ENCODE measurements around the gene CRNKL1.
A peak's percentile ranks its signal among the peaks of the same experiment; 100 is the strongest.

CRNKL1 gene

DNA sequence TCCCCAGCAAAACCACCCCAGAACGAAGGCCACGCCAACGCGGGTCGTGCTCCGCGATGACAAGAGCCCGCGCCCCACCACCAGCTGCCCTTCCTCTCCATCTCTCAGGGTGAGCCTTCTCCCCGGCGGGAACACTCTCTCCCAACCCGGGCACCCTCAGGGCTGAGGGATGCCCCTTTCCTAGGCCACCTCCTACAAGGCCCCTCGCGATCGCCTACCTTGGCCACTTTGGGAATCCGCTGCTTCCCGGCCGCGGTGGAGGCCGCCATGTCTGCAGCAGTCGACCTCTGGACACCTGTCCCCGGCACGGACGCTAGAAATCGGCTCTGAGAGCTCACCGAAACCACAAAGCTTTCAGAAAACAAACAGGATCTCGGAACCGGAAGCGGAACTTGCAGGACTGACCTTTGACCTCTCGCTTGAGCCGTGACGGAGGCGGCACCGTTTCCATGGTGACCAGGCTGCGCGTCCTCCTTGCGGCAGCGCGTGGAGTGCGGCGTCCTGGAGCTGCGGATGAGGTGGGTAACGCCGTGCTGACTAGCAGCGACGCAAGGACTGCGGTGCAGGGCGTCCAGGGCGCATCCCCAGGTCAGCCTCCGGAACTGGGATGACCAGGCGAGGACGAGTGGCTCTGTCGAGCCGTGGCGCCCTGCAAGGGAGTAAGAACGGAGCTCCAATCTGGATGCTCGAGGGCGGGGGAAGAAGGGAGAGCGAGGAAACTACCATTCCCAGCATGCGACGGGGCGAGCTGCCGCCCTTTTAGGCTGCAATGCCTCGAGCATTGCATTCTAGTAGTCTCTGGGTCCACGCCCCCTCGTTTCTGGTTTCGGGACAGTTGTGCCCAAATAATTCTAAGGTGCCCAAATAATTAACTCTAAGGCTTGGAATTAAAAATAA, at the start of gene CRNKL1, which contains the start of gene CFAP61:
CRNKL1 (minus strand) TSS at position 393 of the 897 bp plus-strand sequence; CDS start at position 269, 124 bp downstream.
CFAP61 (plus strand) TSS at position 459 of the 897 bp plus-strand sequence. CDS start 4,122 bp downstream, outside the sequence.
- peak; percentile 91 for DNase-seq (ENCODE audit: low read depth, low spot score)

DNA sequence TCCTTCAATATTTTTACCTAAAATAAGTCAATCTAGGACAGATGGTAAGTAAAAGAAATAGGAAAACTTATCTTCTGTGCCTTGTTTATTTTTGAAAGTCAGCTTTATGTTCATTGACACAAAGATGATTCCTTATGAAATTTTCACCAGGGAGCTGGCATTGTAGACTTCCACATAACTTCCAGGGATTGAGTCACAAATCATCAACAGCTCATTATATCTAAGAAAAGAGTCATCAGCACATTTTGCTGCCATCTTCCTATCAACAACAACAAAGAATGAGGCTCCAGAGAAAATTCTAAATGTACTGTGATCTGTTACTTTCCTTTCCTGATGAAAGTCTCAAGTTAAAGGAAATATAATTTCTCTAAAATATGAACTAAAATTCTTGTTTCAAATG, 48.6 kb upstream of the CRNKL1 start:
- no peak for DNase-seq (ENCODE audit: low read depth, low spot score)

DNA sequence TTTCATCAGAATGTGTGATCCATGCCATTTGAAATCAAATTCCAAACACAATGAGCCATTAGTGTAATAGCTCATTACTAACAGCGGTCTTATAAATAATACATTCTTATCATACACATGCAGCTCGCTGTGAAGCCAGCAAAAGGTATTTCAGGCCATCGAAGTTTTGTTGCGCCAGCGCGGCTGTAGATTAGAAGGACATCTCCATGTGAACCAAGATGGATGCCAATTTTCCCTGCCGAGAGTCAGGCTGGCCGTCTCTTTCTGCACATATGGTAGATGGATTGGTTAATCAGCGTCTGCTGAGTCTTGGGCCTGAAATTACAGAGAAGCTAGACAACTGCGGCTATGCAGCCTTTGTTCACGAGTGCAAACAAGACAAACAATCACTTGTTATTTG, 44.2 kb upstream of the CRNKL1 start:
- no peak for DNase-seq (ENCODE audit: low read depth, low spot score)

DNA sequence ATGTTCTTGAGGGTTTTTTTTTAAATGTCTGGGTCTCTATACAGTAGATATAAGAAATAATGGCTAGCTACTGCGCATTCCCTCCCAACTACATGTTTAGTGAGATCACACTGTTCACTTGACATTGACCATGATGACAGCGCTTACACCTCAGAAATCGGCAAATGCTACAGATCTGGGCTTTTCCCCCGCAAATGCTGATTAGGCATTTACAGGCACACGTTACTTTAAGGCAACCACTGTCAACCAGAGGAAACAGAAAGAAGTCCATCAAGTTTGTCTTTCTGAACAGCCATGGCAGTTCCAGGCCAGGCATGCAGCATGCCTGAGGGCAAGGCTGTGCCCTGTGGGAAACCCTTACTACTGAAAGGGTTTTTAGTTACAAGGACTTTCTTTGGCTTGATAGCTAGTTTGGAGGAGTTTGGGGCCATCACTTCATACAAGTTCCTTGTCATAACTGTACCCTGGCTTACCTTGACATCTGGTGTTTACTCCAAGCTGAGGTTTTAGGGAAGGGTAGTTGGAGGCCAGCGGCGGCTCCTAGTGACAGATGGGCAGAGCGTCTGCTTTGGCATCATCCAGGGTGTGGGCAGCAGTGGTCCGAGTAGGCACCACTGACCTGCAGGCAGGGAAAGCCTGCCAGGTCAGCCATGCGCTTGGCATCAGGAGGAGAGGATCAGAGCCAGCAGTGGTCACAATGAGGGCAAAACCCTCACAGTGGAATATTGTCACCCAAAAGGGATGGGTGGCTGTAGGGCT, 43.0 kb upstream of the CRNKL1 start:
- DNase-seq (ENCODE audit: low read depth, low spot score), result no peak

DNA sequence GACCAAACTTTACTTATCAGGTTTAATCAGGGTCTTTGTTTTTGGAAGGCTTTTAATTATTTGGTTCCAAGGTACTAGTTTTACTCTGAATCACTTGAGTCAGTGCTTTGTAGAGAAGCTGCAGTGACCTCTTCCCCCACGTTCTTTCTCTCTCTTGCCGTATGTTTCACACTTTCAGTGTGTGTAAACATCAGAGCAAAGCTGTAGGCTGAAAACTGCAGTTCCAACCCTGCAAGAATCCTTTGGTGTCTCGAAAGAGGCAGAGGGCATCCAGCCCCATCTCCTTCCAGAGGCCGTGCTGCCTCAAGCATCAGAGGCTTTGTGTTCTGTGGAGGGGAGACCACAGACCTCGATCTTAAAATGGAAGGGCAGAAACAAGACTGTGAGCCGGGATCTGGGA, 42.1 kb upstream of the CRNKL1 start:
- no peak for DNase-seq (ENCODE audit: low read depth, low spot score)

DNA sequence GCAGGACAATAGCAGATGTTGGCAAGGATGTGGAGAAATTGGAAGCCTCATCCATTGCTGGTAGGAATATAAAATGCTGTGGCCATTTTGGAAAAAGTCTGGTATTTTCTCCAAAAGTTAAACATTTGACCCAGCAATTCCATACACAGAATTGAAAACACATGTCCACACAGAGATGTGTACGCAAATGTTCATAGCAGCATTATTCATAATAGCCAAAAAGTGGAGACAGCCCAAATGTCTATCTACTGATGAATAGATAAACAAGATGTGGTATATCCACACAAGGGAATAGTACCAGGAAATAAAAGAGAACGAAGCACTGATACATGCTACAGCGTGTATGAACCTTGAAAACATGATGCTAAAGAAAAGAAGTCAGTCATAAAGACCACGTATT, 40.6 kb upstream of the CRNKL1 start:
- DNase-seq (ENCODE audit: low read depth, low spot score), result no peak

DNA sequence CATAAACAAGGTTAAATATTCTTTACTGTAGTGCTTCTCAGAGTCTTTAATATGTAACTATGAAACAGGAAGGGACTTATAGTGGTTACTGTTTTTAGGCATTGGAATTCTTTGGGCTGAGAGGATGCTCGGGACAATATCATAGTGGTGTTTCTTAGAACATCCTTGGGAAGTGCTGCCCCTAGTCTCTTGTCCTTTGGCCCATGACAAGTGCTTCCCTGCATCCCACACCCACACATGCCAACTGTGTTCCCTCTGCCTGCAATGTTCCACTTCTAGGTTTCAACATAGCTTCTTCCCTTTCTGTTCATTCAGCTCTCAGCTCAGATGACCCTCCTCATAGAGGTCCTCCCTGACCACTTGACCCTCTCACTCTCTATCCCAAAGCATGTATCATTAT, 37.7 kb upstream of the CRNKL1 start:
- no peak for DNase-seq (ENCODE audit: low read depth, low spot score)

DNA sequence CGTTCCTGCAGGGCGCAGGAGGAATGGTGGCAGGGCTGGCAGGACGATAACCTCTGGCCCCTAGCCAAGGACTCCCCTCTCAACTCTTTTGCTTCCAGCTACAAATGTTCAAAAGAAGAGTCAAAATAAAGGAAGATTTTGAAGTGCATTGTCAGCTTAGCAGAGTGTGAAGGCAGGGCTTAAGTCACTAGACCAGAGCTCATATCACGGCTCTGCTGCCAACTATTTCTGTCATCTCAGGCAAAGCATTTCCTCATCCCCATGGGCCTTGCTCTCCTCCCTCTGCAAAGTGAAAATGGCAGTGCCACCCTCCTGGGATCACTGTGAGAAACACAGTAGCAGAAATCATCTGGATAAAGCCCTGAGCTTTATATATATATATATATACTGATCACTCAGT, 36.8 kb upstream of the CRNKL1 start:
- DNase-seq (ENCODE audit: low read depth, low spot score), result no peak

DNA sequence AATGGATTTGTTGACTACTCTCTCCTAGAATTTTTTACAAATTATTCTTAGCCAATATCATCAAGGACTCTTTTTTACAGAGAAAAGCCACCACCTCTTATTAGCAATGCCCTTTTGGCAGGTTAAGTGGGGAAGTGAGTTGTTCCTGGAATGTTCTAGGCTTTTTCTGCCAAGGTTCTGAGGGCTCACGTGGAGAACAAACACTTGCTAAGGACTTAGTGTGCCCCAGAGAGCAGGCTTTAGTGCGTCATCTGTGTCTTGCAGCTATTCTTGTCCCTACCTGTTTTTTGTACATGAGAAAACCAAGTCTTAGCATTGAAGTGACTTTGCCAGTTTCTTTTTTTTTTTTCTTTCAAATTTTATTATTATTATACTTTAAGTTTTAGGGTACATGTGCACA, 33.5 kb upstream of the CRNKL1 start:
- no peak for DNase-seq (ENCODE audit: low read depth, low spot score)

DNA sequence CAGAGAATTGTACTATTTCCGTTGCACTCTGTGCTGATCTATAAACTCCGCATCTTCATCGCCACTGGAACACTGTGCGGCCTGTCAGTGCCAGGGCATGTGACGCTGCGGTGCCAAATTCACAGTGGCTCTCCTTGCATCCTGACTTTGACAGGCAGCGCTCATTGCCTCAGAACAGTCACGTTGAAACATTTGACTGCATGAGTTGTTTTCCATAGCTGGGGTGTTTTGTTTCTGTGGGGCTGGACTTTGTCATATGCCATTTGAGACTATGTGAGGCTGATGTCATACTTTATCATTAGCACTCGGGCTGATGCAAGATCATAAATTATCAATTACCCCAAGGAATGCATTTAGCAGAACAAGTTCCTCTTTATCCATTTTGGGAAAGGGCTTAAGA, 32.8 kb upstream of the CRNKL1 start:
- DNase-seq (ENCODE audit: low read depth, low spot score), result no peak

DNA sequence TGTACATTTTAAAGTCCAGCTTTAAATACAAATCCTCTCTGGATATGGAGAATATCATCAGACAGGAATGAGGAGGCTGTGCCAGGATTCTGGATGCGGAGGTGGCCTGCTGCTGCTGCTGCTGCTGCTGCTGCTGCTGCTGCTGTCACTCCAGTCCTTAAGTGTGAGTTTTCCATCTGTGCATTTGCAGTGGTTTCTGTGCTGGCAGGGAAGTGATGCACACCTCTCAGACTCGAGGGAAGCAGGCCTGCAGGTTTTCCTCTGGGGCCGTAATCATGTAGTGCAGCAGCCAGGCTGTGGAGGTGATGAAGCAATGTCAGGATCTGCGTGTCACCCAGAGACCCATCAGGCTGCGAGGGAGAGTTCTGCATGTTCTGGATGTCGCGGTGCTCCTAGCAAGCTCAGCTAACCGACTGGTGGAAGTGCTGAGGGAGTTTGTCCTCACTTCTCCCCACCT, 32.1 kb upstream of the CRNKL1 start:
- no peak for DNase-seq (ENCODE audit: low read depth, low spot score)

DNA sequence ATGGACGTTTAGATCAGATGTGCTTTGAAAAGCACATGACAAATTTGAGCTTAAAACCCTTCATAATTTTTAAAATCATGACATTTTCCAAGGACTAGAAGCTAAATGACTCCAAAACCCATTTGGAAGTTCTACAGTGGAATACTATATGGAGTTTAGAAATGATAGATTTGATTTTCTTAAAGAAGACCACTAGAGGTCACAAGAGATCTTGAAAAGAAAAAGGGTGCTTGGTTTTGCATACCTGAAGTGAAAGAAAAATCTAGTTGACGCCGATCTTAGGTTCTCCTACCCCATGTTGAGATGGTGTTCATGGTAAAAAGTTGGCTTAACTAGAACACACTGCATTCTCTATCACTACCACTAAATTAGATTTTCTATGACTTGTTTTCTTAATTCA, 31.5 kb upstream of the CRNKL1 start:
- DNase-seq (ENCODE audit: low read depth, low spot score), result no peak

DNA sequence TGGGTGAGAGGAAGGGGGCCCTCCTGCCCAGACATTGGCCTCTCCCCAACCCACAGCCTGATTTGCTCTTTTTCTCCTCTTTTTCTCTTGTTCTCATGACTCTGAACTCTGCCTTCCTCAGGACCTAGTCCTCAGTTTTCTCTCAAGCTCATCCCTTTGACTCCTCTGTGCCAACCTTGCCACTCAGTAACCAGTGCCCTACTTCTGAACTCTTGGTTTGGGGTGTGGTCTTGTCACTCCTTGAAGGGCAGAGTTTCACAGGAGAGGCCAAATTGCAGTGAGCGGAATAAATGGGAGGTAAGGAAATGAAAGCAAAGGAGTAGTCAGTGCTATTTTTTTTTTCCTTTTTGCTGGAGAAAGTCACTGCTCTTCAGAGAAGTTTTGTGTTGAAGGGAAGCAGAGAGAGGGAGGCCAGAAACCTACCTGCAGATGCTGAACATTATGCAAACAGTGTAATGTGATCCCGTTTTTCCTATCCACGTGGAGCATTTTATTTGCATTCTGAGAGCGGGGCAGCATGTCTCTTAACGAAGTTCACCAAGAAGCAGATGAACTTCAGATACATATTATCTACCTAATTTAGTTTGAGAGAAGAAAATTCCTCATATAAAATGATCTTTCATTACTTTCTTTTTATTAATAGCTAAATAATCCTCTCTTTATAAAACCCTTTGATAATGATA, 27.0 kb upstream of the CRNKL1 start:
- no peak for DNase-seq (ENCODE audit: low read depth, low spot score)

DNA sequence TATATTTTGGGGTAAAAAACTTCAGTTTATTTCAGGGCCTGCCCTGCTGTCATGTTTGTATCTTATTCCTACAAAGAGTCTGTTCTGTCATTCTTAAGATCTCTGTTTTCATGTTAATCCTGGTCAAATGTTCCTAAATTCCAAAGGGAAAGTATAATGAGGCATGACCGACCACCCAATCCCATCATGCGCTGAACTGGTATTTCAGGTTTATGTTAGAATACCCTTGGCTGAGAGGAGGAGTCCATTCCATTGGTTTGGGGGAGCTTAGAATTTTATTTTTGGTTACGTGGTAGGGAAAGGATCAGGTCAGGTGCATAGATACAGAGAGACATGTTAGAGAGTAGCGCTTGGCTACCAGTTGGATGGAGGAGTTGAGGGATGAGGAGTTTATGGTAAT, 25.8 kb upstream of the CRNKL1 start:
- no peak for DNase-seq (ENCODE audit: low read depth, low spot score)

DNA sequence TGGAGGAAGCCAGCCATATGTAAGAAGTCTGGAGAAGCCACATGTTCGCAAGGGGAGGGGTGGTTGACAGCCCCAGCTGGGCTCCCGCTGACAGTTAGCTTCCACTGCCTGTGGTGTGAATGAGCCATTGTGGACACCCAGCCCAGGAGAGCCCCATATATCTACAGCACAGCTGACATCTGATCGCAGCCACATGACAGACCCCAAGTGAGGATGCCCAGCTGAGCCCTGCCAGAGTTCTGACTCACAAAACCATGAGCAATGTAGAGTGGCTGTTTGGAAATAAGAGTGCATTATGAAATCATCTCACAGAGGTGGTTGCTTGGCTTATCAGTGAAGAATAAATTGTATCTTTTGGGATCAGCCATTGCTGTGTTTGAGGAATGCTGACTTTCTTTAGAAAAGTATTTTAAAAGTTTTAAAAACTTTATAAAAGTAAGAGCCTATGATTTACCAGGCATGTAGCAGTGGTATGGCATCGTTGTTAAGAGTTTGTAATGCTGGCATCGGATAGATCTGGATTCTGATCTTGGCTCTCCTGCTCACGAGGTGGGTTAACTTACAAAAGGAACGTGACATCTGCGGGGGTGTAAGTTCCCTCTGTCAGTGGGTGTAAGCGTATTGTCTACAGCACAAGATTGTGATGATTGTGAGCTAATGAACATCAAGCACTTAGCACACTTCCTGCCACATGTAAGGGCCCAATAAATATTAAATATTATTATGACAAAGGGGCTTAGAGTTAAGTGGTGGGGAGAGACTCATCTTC, 24.2 kb upstream of the CRNKL1 start:
- no peak for DNase-seq (ENCODE audit: low read depth, low spot score)

DNA sequence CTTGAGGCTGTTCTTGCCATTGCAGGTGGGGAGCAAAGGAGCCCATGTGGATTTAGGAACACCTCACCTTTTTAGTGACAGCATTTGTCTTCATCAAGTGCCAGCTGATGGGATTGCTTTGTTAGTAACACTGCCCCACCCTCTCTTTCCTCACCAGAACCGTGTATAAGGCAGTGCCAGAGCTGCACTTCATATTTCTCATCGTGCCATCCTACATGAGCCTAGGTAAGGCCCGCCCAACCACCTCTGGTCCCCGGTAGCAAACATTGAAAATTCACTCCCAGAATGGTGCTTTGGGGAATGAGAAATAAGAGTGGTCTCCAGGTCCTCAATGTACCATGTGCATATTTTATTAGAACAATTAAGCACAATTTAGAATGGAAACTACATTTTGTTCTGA, 22.8 kb upstream of the CRNKL1 start:
- DNase-seq (ENCODE audit: low read depth, low spot score), result no peak

DNA sequence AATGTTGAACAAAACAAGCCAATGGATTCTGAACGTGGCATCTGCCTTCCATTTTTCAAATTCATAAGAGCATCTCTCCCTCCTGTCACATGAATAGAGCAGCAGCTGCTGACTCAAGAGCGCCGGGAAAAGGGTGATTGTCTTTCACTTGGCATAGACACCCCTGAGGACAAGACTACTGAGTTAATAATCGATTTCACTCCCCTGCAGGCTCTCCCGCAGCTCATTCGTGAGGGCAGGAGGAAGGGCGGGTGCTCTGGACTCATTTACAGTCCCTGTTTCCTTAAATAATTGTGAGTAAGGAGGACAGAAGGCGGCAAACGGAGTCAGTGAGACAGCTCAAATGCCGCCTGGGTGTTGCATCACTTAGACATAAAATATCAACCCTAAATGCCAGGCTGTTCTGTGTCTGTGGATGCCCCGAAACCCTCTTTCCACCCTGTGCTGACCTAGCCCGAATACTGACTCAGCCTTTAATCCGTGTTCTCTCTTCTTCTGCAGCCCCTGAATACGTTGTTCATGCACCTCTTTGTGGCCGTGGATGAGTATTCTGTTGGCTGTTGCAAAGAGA, 21.6 kb upstream of the CRNKL1 start:
- DNase-seq (ENCODE audit: low read depth, low spot score), result no peak

DNA sequence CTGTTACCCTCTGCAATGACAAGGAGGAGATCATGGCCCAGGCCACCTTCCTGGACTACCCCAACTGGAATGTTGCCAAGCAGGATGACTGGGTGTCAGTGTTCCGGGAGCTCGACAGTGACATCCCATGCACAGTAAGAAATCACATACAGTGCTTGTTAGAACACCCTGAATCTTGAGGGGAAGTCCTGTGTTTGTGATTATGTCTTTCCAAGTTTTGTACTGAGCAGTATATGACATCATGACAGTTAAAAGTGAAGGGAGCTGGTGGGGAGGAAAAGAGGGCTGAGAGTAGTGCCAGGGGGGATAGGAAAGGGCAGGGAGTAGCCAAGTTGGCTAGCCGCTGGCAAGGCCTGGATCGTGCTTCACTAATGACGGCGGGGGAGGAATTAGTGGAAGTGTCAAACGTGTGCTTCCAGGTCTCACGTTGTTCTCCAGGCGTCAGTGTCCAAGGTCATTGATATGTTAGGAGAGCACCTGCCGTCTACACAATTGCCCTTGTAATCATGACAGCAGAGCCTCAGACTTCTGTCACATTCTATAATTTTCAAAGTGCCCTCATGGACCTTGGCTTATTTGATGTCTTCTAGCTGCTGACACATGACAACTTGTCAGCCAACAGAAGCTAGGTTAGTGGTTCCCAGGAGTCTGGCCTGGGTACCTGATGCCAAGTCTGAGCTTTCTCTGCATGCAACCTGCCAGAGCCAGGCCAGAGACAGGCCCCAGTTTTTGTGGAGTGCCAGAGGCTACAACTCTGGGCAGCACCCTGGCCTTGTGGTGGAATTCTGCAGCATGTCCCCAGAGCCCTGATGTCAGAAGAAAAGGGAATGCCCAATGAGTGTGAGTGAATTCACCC, 18.8 kb upstream of the CRNKL1 start:
- no peak for DNase-seq (ENCODE audit: low read depth, low spot score)

DNA sequence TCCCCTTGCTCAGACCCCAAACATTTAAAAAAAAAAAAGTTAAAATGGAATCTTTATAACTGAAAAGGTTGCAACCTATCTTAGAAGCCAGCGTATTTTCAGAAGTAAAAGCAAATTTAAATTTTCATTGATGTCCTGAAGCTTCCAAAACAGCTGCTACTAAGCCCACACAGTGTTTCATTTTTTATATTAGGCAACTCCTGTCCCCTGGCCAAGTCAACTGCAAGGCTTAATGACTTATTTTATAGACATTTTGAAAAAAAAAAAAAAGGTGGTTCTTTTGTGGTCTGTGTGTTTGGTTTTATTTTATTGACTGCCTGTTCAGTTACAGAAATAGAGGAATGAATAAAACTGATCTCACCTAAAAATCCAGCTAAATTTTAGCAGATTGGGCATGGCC, 13.1 kb upstream of the CRNKL1 start:
- DNase-seq (ENCODE audit: low read depth, low spot score), result no peak
